Measurements from ENCODE around the gene HENMT1. TPM values are rescaled to one million over a fixed set of nuclear protein-coding genes. Genes with fewer than 3 reads are reported as not detected.

HENMT1 gene
- total and polyA plus RNA-seq, 9 of the 15 experiments (the other 6 are each of a cell fraction or from before 2014, with no cell fraction given) = not detected

DNA sequence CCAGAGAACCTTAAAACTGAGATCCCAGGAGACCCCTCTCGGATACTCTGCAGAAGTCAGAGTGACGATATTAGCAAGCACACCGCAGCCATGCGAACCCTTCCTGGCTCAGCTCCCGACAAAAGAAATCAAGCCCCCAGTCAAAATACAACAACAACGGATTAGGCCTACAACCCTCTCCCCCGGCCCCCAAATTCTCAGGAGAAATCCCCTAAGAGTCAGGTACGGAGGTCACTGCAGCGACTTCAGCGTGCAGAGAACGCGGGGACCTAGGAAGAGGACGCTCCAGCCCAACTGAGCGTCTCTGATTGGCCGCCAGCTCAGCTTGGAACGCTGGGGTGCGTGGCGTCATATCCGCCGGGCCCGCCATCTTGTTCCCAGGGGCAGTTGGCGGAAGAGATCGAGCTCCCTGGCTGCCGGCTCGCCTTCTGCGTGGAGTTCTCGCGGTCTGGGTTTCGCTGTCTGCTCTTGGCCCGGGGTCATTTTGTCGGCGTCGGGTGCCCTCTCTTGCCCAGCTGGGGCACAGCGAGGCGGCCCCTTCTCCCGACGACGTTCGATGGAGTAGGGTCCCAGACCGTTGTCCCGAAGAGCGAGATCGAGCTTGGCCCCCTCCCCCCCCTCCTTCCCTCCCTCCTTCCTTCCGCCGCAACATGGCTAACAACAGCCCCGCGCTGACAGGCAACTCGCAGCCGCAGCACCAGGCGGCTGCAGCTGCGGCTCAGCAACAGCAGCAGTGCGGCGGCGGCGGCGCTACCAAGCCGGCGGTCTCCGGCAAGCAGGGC, 31.2 kb upstream of the HENMT1 start, which contains the start of gene PRPF38B (continued):
- TF ChIP-seq, protein P1, sequence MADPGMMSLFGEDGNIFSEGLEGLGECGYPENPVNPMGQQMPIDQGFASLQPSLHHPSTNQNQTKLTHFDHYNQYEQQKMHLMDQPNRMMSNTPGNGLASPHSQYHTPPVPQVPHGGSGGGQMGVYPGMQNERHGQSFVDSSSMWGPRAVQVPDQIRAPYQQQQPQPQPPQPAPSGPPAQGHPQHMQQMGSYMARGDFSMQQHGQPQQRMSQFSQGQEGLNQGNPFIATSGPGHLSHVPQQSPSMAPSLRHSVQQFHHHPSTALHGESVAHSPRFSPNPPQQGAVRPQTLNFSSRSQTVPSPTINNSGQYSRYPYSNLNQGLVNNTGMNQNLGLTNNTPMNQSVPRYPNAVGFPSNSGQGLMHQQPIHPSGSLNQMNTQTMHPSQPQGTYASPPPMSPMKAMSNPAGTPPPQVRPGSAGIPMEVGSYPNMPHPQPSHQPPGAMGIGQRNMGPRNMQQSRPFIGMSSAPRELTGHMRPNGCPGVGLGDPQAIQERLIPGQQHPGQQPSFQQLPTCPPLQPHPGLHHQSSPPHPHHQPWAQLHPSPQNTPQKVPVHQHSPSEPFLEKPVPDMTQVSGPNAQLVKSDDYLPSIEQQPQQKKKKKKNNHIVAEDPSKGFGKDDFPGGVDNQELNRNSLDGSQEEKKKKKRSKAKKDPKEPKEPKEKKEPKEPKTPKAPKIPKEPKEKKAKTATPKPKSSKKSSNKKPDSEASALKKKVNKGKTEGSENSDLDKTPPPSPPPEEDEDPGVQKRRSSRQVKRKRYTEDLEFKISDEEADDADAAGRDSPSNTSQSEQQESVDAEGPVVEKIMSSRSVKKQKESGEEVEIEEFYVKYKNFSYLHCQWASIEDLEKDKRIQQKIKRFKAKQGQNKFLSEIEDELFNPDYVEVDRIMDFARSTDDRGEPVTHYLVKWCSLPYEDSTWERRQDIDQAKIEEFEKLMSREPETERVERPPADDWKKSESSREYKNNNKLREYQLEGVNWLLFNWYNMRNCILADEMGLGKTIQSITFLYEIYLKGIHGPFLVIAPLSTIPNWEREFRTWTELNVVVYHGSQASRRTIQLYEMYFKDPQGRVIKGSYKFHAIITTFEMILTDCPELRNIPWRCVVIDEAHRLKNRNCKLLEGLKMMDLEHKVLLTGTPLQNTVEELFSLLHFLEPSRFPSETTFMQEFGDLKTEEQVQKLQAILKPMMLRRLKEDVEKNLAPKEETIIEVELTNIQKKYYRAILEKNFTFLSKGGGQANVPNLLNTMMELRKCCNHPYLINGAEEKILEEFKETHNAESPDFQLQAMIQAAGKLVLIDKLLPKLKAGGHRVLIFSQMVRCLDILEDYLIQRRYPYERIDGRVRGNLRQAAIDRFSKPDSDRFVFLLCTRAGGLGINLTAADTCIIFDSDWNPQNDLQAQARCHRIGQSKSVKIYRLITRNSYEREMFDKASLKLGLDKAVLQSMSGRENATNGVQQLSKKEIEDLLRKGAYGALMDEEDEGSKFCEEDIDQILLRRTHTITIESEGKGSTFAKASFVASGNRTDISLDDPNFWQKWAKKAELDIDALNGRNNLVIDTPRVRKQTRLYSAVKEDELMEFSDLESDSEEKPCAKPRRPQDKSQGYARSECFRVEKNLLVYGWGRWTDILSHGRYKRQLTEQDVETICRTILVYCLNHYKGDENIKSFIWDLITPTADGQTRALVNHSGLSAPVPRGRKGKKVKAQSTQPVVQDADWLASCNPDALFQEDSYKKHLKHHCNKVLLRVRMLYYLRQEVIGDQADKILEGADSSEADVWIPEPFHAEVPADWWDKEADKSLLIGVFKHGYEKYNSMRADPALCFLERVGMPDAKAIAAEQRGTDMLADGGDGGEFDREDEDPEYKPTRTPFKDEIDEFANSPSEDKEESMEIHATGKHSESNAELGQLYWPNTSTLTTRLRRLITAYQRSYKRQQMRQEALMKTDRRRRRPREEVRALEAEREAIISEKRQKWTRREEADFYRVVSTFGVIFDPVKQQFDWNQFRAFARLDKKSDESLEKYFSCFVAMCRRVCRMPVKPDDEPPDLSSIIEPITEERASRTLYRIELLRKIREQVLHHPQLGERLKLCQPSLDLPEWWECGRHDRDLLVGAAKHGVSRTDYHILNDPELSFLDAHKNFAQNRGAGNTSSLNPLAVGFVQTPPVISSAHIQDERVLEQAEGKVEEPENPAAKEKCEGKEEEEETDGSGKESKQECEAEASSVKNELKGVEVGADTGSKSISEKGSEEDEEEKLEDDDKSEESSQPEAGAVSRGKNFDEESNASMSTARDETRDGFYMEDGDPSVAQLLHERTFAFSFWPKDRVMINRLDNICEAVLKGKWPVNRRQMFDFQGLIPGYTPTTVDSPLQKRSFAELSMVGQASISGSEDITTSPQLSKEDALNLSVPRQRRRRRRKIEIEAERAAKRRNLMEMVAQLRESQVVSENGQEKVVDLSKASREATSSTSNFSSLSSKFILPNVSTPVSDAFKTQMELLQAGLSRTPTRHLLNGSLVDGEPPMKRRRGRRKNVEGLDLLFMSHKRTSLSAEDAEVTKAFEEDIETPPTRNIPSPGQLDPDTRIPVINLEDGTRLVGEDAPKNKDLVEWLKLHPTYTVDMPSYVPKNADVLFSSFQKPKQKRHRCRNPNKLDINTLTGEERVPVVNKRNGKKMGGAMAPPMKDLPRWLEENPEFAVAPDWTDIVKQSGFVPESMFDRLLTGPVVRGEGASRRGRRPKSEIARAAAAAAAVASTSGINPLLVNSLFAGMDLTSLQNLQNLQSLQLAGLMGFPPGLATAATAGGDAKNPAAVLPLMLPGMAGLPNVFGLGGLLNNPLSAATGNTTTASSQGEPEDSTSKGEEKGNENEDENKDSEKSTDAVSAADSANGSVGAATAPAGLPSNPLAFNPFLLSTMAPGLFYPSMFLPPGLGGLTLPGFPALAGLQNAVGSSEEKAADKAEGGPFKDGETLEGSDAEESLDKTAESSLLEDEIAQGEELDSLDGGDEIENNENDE (IDR thresholded peaks at IDR 0.05; ENCODE audit: low read depth, low read length) = no peak
- 0 out of 2 replicates have a peak, but pooled peaks have one; percentile 14 for TF ChIP-seq TRIM28 (IDR thresholded peaks at IDR 0.05)
- TF ChIP-seq KAT2B (IDR thresholded peaks at IDR 0.05; ENCODE audit: low read depth, low read length) = no peak
- TF ChIP-seq, protein P2, sequence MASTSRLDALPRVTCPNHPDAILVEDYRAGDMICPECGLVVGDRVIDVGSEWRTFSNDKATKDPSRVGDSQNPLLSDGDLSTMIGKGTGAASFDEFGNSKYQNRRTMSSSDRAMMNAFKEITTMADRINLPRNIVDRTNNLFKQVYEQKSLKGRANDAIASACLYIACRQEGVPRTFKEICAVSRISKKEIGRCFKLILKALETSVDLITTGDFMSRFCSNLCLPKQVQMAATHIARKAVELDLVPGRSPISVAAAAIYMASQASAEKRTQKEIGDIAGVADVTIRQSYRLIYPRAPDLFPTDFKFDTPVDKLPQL (IDR thresholded peaks at IDR 0.05; ENCODE audit: extremely low read depth, insufficient read length) = peak; percentile 66
- TF ChIP-seq, protein P3, sequence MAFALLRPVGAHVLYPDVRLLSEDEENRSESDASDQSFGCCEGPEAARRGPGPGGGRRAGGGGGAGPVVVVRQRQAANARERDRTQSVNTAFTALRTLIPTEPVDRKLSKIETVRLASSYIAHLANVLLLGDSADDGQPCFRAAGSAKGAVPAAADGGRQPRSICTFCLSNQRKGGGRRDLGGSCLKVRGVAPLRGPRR (CRISPR knock-in tag; IDR thresholded peaks at IDR 0.05) = no peak
- TF ChIP-seq, protein P4, sequence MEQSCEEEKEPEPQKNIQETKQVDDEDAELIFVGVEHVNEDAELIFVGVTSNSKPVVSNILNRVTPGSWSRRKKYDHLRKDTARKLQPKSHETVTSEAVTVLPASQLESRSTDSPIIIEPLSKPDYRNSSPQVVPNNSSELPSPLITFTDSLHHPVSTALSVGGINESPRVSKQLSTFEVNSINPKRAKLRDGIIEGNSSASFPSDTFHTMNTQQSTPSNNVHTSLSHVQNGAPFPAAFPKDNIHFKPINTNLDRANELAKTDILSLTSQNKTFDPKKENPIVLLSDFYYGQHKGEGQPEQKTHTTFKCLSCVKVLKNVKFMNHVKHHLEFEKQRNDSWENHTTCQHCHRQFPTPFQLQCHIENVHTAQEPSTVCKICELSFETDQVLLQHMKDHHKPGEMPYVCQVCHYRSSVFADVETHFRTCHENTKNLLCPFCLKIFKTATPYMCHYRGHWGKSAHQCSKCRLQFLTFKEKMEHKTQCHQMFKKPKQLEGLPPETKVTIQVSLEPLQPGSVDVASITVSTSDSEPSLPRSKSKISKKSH (CRISPR knock-in tag; IDR thresholded peaks at IDR 0.05) = no peak
- TF ChIP-seq, protein P5, sequence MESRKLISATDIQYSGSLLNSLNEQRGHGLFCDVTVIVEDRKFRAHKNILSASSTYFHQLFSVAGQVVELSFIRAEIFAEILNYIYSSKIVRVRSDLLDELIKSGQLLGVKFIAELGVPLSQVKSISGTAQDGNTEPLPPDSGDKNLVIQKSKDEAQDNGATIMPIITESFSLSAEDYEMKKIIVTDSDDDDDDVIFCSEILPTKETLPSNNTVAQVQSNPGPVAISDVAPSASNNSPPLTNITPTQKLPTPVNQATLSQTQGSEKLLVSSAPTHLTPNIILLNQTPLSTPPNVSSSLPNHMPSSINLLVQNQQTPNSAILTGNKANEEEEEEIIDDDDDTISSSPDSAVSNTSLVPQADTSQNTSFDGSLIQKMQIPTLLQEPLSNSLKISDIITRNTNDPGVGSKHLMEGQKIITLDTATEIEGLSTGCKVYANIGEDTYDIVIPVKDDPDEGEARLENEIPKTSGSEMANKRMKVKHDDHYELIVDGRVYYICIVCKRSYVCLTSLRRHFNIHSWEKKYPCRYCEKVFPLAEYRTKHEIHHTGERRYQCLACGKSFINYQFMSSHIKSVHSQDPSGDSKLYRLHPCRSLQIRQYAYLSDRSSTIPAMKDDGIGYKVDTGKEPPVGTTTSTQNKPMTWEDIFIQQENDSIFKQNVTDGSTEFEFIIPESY (CRISPR knock-in tag; IDR thresholded peaks at IDR 0.05) = no peak; the same call in 1 of the 2 replicates
- no peak for TF ChIP-seq MYNN (IDR thresholded peaks at IDR 0.05)
- no peak for TF ChIP-seq MYNN (CRISPR knock-in tag; IDR thresholded peaks at IDR 0.05)
- no peak for TF ChIP-seq ZNF239 (CRISPR knock-in tag; IDR thresholded peaks at IDR 0.05)
